Right ventricle myocardium superior (tissue), 1 donor: Measurements from ENCODE around the gene DGKI. TPM values are rescaled to one million over a fixed set of nuclear protein-coding genes. Genes with fewer than 3 reads are reported as not detected.
"Not testable (repeated sequence)": the region's sequence is repeated elsewhere in the genome, so short reads cannot be mapped to it uniquely, and the experiment has no call there.

Source experiments
- ATAC-seq: fragments of 200-7000 bp; cut with Tn5 transposase; one replicate; pipeline ENCODE4 v1.9.1; 2020; ENCODE audit warnings: mild to moderate bottlenecking; ENCODE audit not compliant: poor library complexity
- DNase-seq: peaks from one replicate; pipeline ENCODE4 v3.0.0-alpha.2; 2020
- intact Hi-C: fragments of 100-400 bp; cut with DNase I; formaldehyde crosslinking; loops from one replicate; pipeline ENCODE4 v1.11.2; 2022
- total RNA-seq: library from RNA; stranded (reverse); fragmentation: NEBNext Ultra II Directional; extraction: Animal tissue kit (Norgen Biotek cat#: 25700); gene quantifications from one replicate; pipeline ENCODE4 v1.2.1, GENCODE V29; 2021
- donor health status: DM: no; HTN: yes; CAD: no; lungs with severe emphysema.

Gene DGKI
- total RNA-seq, 1 donor from 2014 or later = 1.4 TPM

- ATAC-seq = no peak
- intact Hi-C loops = no loop called here
- no peak for DNase-seq
Measured at GRCh38 chr7:137839903-137840779, 6.6 kb downstream of the DGKI start.

GRCh38 chr7:137838706-137839315 is 8.0 kb downstream of the DGKI start:
- no peak for DNase-seq
- intact Hi-C loops = no loop called here

GRCh38 chr7:137836541-137836940 is 10.2 kb downstream of the DGKI start:
- intact Hi-C loops = no loop called here
- no peak for ATAC-seq

More at GRCh38 chr7:137838706-137839315, 8.0 kb downstream of the DGKI start:
- no peak for ATAC-seq

GRCh38 chr7:137836113-137836509 is 10.7 kb downstream of the DGKI start:
- ATAC-seq = no peak
- intact Hi-C loops = no loop called here
- DNase-seq = no peak

More at GRCh38 chr7:137836541-137836940, 10.2 kb downstream of the DGKI start:
- DNase-seq = no peak

- DNase-seq = no peak
- no peak for ATAC-seq
- intact Hi-C loops = no loop called here
Measured at GRCh38 chr7:137835486-137836112, 11.2 kb downstream of the DGKI start.

- no peak for DNase-seq
- no peak for ATAC-seq
- intact Hi-C loops = no loop called here
Measured at GRCh38 chr7:137834552-137834951, 12.2 kb downstream of the DGKI start.

GRCh38 chr7:137832990-137833389 is 13.8 kb downstream of the DGKI start:
- DNase-seq, intact Hi-C loops, ATAC-seq: not testable (repeated sequence)

- no peak for DNase-seq
- ATAC-seq = no peak
- intact Hi-C loops = no loop called here
Measured at GRCh38 chr7:137832382-137832781, 14.4 kb downstream of the DGKI start.

- ATAC-seq, intact Hi-C loops, DNase-seq: not testable (repeated sequence)
Measured at GRCh38 chr7:137831555-137831954, 15.2 kb downstream of the DGKI start.

GRCh38 chr7:137829337-137829992 is 17.3 kb downstream of the DGKI start:
- intact Hi-C loops = no loop called here

GRCh38 chr7:137828456-137828855 is 18.3 kb downstream of the DGKI start:
- ATAC-seq (peak; percentile 71), DNase-seq (no peak)
- intact Hi-C loops = no loop called here

More at GRCh38 chr7:137829337-137829992, 17.3 kb downstream of the DGKI start:
- DNase-seq (no peak), ATAC-seq (peak; percentile 49)

GRCh38 chr7:137825489-137825888 is 21.3 kb downstream of the DGKI start:
- DNase-seq (no peak), ATAC-seq (no peak)
- intact Hi-C loops = no loop called here

- peak; percentile 86 for DNase-seq
- intact Hi-C loops = no loop called here
- peak; percentile 94 for ATAC-seq
Measured at GRCh38 chr7:137820677-137821420, 25.9 kb downstream of the DGKI start.

- intact Hi-C loops = no loop called here
- ATAC-seq (no peak), DNase-seq (no peak)
Measured at GRCh38 chr7:137820156-137820555, 26.6 kb downstream of the DGKI start.

GRCh38 chr7:137818036-137818435 is 28.7 kb downstream of the DGKI start:
- DNase-seq = no peak
- no peak for ATAC-seq
- intact Hi-C loops = loop anchor here (10.0 kb wide), 1 partner anchor 197 kb away; no protein-coding TSS in a partner anchor

- DNase-seq = no peak
- intact Hi-C loops = loop anchor here (10.0 kb wide), 1 partner anchor 198 kb away; no protein-coding TSS in a partner anchor
- no peak for ATAC-seq
Measured at GRCh38 chr7:137816696-137817320, 30.0 kb downstream of the DGKI start.

GRCh38 chr7:137813541-137813940 is 33.2 kb downstream of the DGKI start:
- ATAC-seq = no peak
- intact Hi-C loops = loop anchor here (10.0 kb wide), 1 partner anchor 201 kb away; no protein-coding TSS in a partner anchor

GRCh38 chr7:137810248-137810647 is 36.5 kb downstream of the DGKI start:
- ATAC-seq (no peak), DNase-seq (no peak)
- intact Hi-C loops = loop anchor here (10.0 kb wide), 1 partner anchor 205 kb away; no protein-coding TSS in a partner anchor

More at GRCh38 chr7:137813541-137813940, 33.2 kb downstream of the DGKI start:
- no peak for DNase-seq
